Erythroblast (primary cell): ENCODE measurements around the gene ANAPC16.

Experiments
- GATA1 ChIP-seq: IDR thresholded peaks from 2 replicates; pipeline ENCODE4 v1.6.1; 2011; ENCODE audit warnings: low read depth, mild to moderate bottlenecking, control low read depth, low read length, moderate library complexity
- POLR2A ChIP-seq: IDR thresholded peaks from 2 replicates; pipeline ENCODE4 v1.6.1; 2011; ENCODE audit warnings: mild to moderate bottlenecking, low read length

DNA sequence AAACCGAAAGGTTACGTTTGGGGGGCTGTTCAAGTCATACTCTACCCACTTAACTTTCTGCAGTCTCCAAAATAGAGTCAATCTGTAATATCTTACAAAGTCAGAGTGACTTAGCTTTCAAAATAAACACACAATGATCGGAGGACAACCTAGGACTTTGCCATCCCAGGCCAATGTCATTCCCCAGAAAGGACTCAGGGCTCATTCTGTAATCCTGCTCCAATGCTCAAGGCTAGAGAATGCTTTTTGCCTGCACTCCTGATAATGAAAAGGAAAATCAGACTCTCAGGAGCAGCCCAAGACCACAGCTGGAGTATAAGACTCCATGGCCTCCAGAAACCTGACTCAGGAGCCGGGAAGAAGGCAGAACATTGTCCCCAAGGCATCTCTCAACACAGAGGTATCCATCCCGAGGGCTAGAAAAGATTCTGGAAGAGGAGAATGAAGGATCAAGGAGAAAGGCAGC, 28.8 kb downstream of the ANAPC16 start:
- no peak for TF ChIP-seq POLR2A
- TF ChIP-seq GATA1: no peak
